K562 (cell line): ENCODE data around the gene SH3PXD2B. TPM values are rescaled to one million over a fixed set of nuclear protein-coding genes. Genes with fewer than 3 reads are reported as not detected.

Experiments
- ATAC-seq: fragments of 200-7000 bp; cut with Tn5 transposase; 3 replicates; pipeline ENCODE4 v1.9.1; 2020; ENCODE audit warnings: moderate library complexity
- BruUV-seq: library from RNA; stranded (reverse); fragments of 400-500 nt; replicated peaks from 2 replicates; lab custom pipeline; 2021; lab: Mats Ljungman, UMichigan
- CTCF ChIA-PET: fragments of 300-600 bp; formaldehyde crosslinking; extraction: SDS; loops from one replicate; lab custom pipeline; 2021; ENCODE audit warnings: low intra/inter-chr PET ratio; lab: Yijun Ruan, JAX
- POLR2A ChIA-PET: fragments of 300-600, 350-650 bp; sonication (Branson Sonifier 250); formaldehyde crosslinking; extraction: SDS; loops from one replicate; lab custom pipeline; 2021; ENCODE audit warnings: antibody characterized with exemption, inconsistent platforms; lab: Yijun Ruan, JAX
- DNase-seq, 4 experiments: peaks; one replicate each; pipeline versions ENCODE4 v3.0.0 to v3.0.0-alpha.2; 2011 to 2018; ENCODE audit warnings: low spot score in 3 of 4, mixed read lengths in 3 of 4; ENCODE audit errors: extremely low read depth in 1 of 4
- FAIRE-seq: peaks from 2 replicates; lab custom pipeline; 2011; peaks lifted over from hg19 to GRCh38; lab: Jason Lieb, UNC
- H2AFZ ChIP-seq: 2 replicates; pipeline ENCODE4 v1.6.0; 2011; ENCODE audit warnings: low read depth, low read length, control low read depth, inconsistent platforms
- H3K27ac ChIP-seq: fragments of 200-600 bp; 3 replicates; pipeline ENCODE4 v1.8.0; 2011; ENCODE audit warnings: low read depth, mild to moderate bottlenecking, control low read depth, inconsistent platforms, low read length, moderate library complexity, mixed read lengths; ENCODE audit errors: extremely low read depth
- H3K27me3 ChIP-seq, 2 experiments: fragments of 300-600 bp in 1 of 2; 2 replicates in 1 of 2; 3 replicates in 1 of 2; pipeline versions ENCODE4 v1.6.0 to v1.8.0; 2011; ENCODE audit warnings: inconsistent platforms in 2 of 2, low read length in 2 of 2, mild to moderate bottlenecking in 1 of 2, mixed read lengths in 1 of 2, moderate library complexity in 1 of 2; ENCODE audit not compliant: control insufficient read depth in 2 of 2, insufficient read depth in 2 of 2
- H3K36me3 ChIP-seq: fragments of 300-600 bp; 3 replicates; pipeline ENCODE4 v1.8.0; 2011; ENCODE audit warnings: mild to moderate bottlenecking, low read length, inconsistent platforms; ENCODE audit not compliant: control insufficient read depth, insufficient read depth
- H3K4me1 ChIP-seq, 2 experiments: fragments of 200-600 bp in 1 of 2; replicated peaks in 1 of 2; 2 replicates in 1 of 2; 3 replicates in 1 of 2; pipeline versions ENCODE4 v1.5.1 to v1.8.0; 2011; ENCODE audit warnings: inconsistent platforms in 2 of 2, low read length in 2 of 2, mild to moderate bottlenecking in 1 of 2, mixed read lengths in 1 of 2, moderate library complexity in 1 of 2; ENCODE audit not compliant: control insufficient read depth in 2 of 2, insufficient read depth in 2 of 2
- H3K4me2 ChIP-seq: 2 replicates; pipeline ENCODE4 v1.6.1; 2011; ENCODE audit warnings: low read length, control low read depth, inconsistent platforms, mixed read lengths; ENCODE audit not compliant: insufficient read depth
- H3K4me3 ChIP-seq: fragments of 200-600 bp; sonication (generic), shearing (Covaris generic); 2 replicates; pipeline ENCODE4 v1.5.1; 2016; ENCODE audit warnings: control low read depth, inconsistent platforms
- H3K79me2 ChIP-seq: fragments of 200-600 bp; 3 replicates; pipeline ENCODE4 v1.8.0; 2011; ENCODE audit warnings: low read length, inconsistent platforms; ENCODE audit not compliant: control insufficient read depth, insufficient read depth
- H3K9ac ChIP-seq, 2 experiments: 2 replicates each; pipeline versions ENCODE4 v1.6.0 to v1.6.1; 2011; ENCODE audit warnings: low read depth in 2 of 2, low read length in 2 of 2, control low read depth in 1 of 2, inconsistent platforms in 1 of 2, mild to moderate bottlenecking in 1 of 2, mixed read lengths in 1 of 2; ENCODE audit not compliant: insufficient read depth in 1 of 2
- H3K9me1 ChIP-seq: one replicate; pipeline ENCODE4 v1.6.0; 2011; ENCODE audit warnings: inconsistent platforms, mild to moderate bottlenecking, low read length, moderate library complexity; ENCODE audit not compliant: control insufficient read depth, insufficient read depth
- H3K9me3 ChIP-seq: replicated peaks from 2 replicates; pipeline ENCODE4 v1.5.1; 2011; ENCODE audit warnings: low read depth, low read length, inconsistent platforms; ENCODE audit not compliant: control insufficient read depth, insufficient read depth
- H4K20me1 ChIP-seq: replicated peaks from 2 replicates; pipeline ENCODE4 v1.6.1; 2011; ENCODE audit warnings: low read length, inconsistent platforms, mixed read lengths; ENCODE audit not compliant: control insufficient read depth, insufficient read depth
- WGBS: fragments of 100-300 bp; shearing (Covaris generic); methylation state at CpG from one replicate; pipeline ENCODE4 v1.1.6; 2016; ENCODE audit warnings: low coverage, mixed read lengths; ENCODE audit not compliant: insufficient coverage; ENCODE audit errors: missing lambda C conversion rate; 5-methylcytosine and 5-hydroxymethylcytosine counted together
- in situ Hi-C: fragments of 300-500 bp; cut with MboI; formaldehyde crosslinking; loops from 4 replicates; pipeline ENCODE4 v1.15.0; 2018; ENCODE audit warnings: inconsistent platforms, mixed read lengths
- intact Hi-C: fragments of 100-400 bp; cut with micrococcal nuclease; formaldehyde crosslinking; loops from 2 replicates; pipeline ENCODE4 v1.14.2; 2022
- polyA plus RNA-seq, 8 experiments: library from polyadenylated mRNA; depleted of rRNA in 4 of 8; stranded (reverse) in 5 of 8; unstranded in 3 of 8; fragments of >200 nt; fragmentation: Nextera tagmentation in 2 of 8; fragmentation: Illumina TruSeq in 1 of 8; extraction: Ambion mirVana in 2 of 8; extraction: Trizol in 1 of 8; gene quantifications; 2 replicates each; pipeline versions ENCODE4 v1.2.1 to v1.2.3, GENCODE V29; 2011 to 2014; ENCODE audit warnings: inconsistent platforms in 1 of 8, missing spikeins in 1 of 8
- total RNA-seq, 7 experiments: library from RNA; depleted of rRNA in 6 of 7; stranded (reverse); fragments of >200 nt in 6 of 7; fragmentation: Illumina TruSeq in 2 of 7; extraction: Trizol in 2 of 7; gene quantifications; 2 replicates each; pipeline versions ENCODE4 v1.2.1 to v1.2.3, GENCODE V29; 2011 to 2021; ENCODE audit warnings: low replicate concordance in 1 of 7
- TF ChIP-seq, protein P1 (sequence below): fragments of 200-800 bp; sonication (Bioruptor generic); IDR thresholded peaks from 2 replicates; pipeline ENCODE4 v1.6.1; 2017; ENCODE audit warnings: missing genetic modification characterization, missing compliant biosample characterization

Gene SH3PXD2B
- total and polyA plus RNA-seq, 9 of the 15 experiments (the other 6 are each of a cell fraction or from before 2014, with no cell fraction given) = 0.04 to 0.66 (median 0.19) TPM

DNA sequence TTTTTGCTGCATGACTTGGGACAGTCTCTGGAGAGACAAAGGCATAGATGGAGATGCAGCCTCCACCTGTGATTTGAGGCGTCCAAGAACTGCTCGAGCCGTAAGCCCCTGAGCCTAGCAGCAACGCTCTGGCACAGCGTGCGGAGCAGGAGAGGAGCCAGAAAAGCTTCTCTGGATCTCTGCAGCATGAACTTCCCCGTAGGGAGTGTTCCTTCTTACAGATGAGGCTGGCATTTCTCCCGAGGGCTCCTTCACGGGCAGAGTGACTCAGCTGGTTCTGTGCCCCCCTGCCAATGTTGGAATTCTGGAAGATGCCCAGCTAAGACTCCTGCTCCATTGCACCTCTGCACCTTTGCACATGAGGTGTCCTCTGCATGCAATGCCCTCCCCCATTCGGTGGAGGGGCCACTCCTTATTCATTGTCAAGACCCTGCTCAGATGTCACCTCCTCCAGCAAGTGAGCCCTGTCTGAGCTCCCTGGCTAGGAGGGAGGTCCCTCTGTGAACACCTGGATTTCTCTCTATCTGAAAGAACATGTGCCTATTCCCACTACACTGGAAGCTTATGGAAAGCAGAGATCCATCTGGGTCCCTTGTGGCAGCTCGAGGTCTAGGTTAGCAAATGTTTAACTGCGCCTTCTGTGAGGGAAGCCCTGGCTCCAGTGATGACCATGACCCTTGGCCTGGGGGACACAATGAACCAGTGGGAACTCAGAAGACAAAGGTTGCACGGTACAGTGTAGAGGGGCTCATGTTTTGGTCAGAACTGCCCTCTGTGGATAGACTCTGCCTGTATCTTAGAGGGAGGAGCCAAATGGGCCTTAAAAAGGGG is 39.6 kb downstream of the SH3PXD2B start:
- Histone ChIP-seq H3K9me1 (no peaks in the 10 kb centered on the region), H3K27me3 (peaks cover 12 to 56% of the 10 kb centered on the region in 2 experiments; a peak in 4 of 5 replicates), H3K79me2 (no peaks in the 10 kb centered on the region), H2AFZ (no peak overlapping the region), H3K4me2 (no peak overlapping the region), H3K9ac (no peak overlapping the region), H3K27ac (no peak overlapping the region), H3K4me1 (no peaks in the 10 kb centered on the region; a peak in 2 of 5 replicates), H3K4me3 (no peak overlapping the region), H4K20me1 (peaks cover 12% of the 10 kb centered on the region; the same call in 1 of the 2 replicates), H3K9me3 (no peaks in the 10 kb centered on the region), H3K36me3 (no peaks in the 10 kb centered on the region)
- no TSS peak for BruUV-seq
- in situ Hi-C loops = no loop called here
- no peak for ATAC-seq
- TF ChIP-seq, protein P1, sequence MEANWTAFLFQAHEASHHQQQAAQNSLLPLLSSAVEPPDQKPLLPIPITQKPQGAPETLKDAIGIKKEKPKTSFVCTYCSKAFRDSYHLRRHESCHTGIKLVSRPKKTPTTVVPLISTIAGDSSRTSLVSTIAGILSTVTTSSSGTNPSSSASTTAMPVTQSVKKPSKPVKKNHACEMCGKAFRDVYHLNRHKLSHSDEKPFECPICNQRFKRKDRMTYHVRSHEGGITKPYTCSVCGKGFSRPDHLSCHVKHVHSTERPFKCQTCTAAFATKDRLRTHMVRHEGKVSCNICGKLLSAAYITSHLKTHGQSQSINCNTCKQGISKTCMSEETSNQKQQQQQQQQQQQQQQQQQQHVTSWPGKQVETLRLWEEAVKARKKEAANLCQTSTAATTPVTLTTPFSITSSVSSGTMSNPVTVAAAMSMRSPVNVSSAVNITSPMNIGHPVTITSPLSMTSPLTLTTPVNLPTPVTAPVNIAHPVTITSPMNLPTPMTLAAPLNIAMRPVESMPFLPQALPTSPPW = no peak
- DNase-seq = no peak
- intact Hi-C loops = no loop called here
- CTCF ChIA-PET = no interaction called here
- FAIRE-seq = no peak
- WGBS = 8% methylated on average over 12 of the region's 13 CpGs
- POLR2A ChIA-PET = interaction anchor here (0.7 to 1.0 kb wide), 2 partner anchors 29 to 212 kb away, joined by 3 read pairs; no protein-coding TSS in a partner anchor
